ENCODE results near the gene KXD1.

KXD1 gene

DNA sequence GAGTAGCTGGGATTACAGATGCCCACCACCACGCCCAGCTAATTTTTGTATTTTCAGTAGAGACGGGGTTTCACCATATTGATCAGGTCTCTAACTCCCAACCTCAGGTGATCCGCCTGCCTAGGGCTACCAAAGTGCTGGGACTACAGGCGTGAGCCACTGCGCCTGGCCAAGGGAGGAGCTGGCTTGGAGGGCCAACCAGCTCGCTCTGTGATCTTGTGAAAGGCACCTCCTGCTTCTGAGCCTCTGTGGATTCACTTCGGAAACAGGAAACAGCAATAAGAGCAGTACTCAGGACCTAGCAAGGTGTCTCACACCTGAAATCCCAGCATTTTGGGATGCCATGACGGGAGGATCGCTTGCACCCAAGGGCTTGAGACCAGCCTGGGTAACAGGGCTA, 33.8 kb upstream of the KXD1 start:
- Histone ChIP-seq H3K9me3 (ENCODE audit: insufficient read depth, low read length) (no peaks in the 10 kb centered on the region), H3K27me3 (ENCODE audit: low read length) (no peaks in the 10 kb centered on the region), H3K9me2 (replicated peaks; ENCODE audit: insufficient read depth, low read length) (no peaks in the 10 kb centered on the region), H3K9ac (ENCODE audit: low read length) (no peak overlapping the region), H3K36me3 (ENCODE audit: low read length) (no peaks in the 10 kb centered on the region), H3K4me3 (ENCODE audit: insufficient read depth, low read length, poor library complexity, severe bottlenecking) (no peak overlapping the region), H3K27ac (ENCODE audit: low read depth, low read length) (no peak overlapping the region), H4K20me1 (ENCODE audit: low read depth, low read length) (no peaks in the 10 kb centered on the region), H3K79me2 (ENCODE audit: insufficient read depth, low read length) (peaks cover 28% of the 10 kb centered on the region), H3F3A (ENCODE audit: insufficient read depth) (no peaks in the 10 kb centered on the region), H3K4me2 (ENCODE audit: low read depth, low read length, poor library complexity, severe bottlenecking) (no peak overlapping the region), H2AFZ (ENCODE audit: low read depth, low read length, severe bottlenecking) (no peak overlapping the region)
- TF ChIP-seq EZH2phosphoT487 (conservative IDR thresholded peaks at IDR 0.05; ENCODE audit: low read length): no peak
- TF ChIP-seq, protein P1, sequence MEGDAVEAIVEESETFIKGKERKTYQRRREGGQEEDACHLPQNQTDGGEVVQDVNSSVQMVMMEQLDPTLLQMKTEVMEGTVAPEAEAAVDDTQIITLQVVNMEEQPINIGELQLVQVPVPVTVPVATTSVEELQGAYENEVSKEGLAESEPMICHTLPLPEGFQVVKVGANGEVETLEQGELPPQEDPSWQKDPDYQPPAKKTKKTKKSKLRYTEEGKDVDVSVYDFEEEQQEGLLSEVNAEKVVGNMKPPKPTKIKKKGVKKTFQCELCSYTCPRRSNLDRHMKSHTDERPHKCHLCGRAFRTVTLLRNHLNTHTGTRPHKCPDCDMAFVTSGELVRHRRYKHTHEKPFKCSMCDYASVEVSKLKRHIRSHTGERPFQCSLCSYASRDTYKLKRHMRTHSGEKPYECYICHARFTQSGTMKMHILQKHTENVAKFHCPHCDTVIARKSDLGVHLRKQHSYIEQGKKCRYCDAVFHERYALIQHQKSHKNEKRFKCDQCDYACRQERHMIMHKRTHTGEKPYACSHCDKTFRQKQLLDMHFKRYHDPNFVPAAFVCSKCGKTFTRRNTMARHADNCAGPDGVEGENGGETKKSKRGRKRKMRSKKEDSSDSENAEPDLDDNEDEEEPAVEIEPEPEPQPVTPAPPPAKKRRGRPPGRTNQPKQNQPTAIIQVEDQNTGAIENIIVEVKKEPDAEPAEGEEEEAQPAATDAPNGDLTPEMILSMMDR (IDR thresholded peaks at IDR 0.05; ENCODE audit: insufficient read depth, low read length, poor library complexity, severe bottlenecking): no peak

DNA sequence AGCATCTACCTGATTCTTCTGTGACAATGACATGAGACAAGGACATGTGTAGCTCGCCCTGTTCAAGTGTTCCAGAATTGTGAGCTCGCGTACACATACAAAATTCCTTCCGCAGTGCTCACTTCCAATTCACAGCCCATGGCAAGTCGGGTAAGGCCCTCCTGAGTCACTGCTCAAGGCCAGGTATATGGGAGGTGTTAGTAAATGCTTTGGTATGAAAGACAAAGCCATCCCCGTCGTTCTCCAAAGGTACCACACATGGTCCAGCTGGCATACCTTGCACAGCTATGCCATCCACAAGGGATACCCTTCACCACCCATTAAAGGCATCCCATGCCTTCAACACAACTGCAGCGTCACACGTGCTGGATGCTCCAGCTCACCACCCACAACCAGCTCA, 31.4 kb upstream of the KXD1 start:
- Histone ChIP-seq H3K4me2 (ENCODE audit: low read depth, low read length, poor library complexity, severe bottlenecking) (no peak overlapping the region), H3K9me3 (ENCODE audit: insufficient read depth, low read length) (no peaks in the 10 kb centered on the region), H2AFZ (ENCODE audit: low read depth, low read length, severe bottlenecking) (no peak overlapping the region), H4K20me1 (ENCODE audit: low read depth, low read length) (no peaks in the 10 kb centered on the region), H3K4me3 (ENCODE audit: insufficient read depth, low read length, poor library complexity, severe bottlenecking) (no peak overlapping the region), H3K9me2 (replicated peaks; ENCODE audit: insufficient read depth, low read length) (no peaks in the 10 kb centered on the region), H3K79me2 (ENCODE audit: insufficient read depth, low read length) (peaks cover 3% of the 10 kb centered on the region; the same call in 1 of the 2 replicates), H3K27me3 (ENCODE audit: low read length) (no peaks in the 10 kb centered on the region), H3K27ac (ENCODE audit: low read depth, low read length) (no peak overlapping the region), H3F3A (ENCODE audit: insufficient read depth) (no peaks in the 10 kb centered on the region), H3K36me3 (ENCODE audit: low read length) (no peaks in the 10 kb centered on the region), H3K9ac (ENCODE audit: low read length) (no peak overlapping the region)
- TF ChIP-seq, protein P1 (IDR thresholded peaks at IDR 0.05; ENCODE audit: insufficient read depth, low read length, poor library complexity, severe bottlenecking): no peak

DNA sequence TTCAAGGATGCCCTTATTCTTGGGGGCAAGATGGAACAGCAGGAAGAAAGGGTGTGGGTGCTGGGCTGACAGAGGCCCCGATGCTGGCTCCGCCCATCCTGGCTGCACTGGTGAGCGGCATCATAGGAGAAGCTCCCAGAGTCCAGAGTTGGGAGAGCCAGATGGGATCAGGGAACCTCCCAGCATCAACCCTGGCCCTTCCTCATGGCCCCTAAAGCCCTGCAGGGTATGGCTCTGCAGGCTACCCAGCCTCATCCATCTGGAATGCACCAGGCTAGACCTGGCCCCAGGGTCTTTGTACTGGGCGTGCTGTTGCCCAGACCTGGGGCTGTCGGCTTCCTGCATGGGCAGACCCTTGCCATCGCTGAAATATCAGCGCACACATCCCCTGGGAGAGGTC, 27.9 kb upstream of the KXD1 start:
- Histone ChIP-seq H3K4me2 (ENCODE audit: low read depth, low read length, poor library complexity, severe bottlenecking) (no peak overlapping the region), H4K20me1 (ENCODE audit: low read depth, low read length) (no peaks in the 10 kb centered on the region), H3K9ac (ENCODE audit: low read length) (no peak overlapping the region), H3K9me3 (ENCODE audit: insufficient read depth, low read length) (no peaks in the 10 kb centered on the region), H2AFZ (ENCODE audit: low read depth, low read length, severe bottlenecking) (no peak overlapping the region), H3K27me3 (ENCODE audit: low read length) (no peaks in the 10 kb centered on the region), H3K9me2 (replicated peaks; ENCODE audit: insufficient read depth, low read length) (no peaks in the 10 kb centered on the region), H3K4me3 (ENCODE audit: insufficient read depth, low read length, poor library complexity, severe bottlenecking) (no peak overlapping the region), H3F3A (ENCODE audit: insufficient read depth) (no peaks in the 10 kb centered on the region), H3K27ac (ENCODE audit: low read depth, low read length) (no peak overlapping the region), H3K36me3 (ENCODE audit: low read length) (no peaks in the 10 kb centered on the region), H3K79me2 (ENCODE audit: insufficient read depth, low read length) (no peaks in the 10 kb centered on the region)
- TF ChIP-seq EZH2phosphoT487 (conservative IDR thresholded peaks at IDR 0.05; ENCODE audit: low read length): no peak
- TF ChIP-seq, protein P1 (IDR thresholded peaks at IDR 0.05; ENCODE audit: insufficient read depth, low read length, poor library complexity, severe bottlenecking): no peak

DNA sequence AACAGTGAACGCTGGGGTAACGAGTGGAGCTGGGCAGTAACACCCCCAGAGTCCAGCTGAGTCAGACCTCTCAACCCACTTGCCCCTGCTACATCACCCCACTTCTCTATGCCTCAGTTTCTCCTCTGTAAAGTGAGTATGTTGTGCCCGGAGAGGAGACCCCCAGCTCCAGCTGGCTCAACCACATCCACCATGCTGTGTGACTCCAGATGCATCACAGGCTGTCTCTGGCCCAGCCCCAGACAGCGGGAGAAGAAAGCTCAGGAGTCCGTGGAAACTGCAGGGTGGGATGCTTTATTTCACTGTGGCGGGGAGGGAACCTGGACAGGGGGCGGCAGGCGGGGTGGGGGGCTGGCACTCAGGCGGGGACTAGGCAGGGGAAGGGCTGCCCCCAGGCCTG, 26.2 kb upstream of the KXD1 start:
- Histone ChIP-seq H3K79me2 (ENCODE audit: insufficient read depth, low read length) (no peaks in the 10 kb centered on the region), H3K9me3 (ENCODE audit: insufficient read depth, low read length) (no peaks in the 10 kb centered on the region), H2AFZ (ENCODE audit: low read depth, low read length, severe bottlenecking) (no peak overlapping the region), H3K9ac (ENCODE audit: low read length) (no peak overlapping the region), H3K9me2 (replicated peaks; ENCODE audit: insufficient read depth, low read length) (no peaks in the 10 kb centered on the region), H3K4me3 (ENCODE audit: insufficient read depth, low read length, poor library complexity, severe bottlenecking) (no peak overlapping the region), H4K20me1 (ENCODE audit: low read depth, low read length) (no peaks in the 10 kb centered on the region), H3K27me3 (ENCODE audit: low read length) (no peaks in the 10 kb centered on the region), H3K36me3 (ENCODE audit: low read length) (no peaks in the 10 kb centered on the region), H3K4me2 (ENCODE audit: low read depth, low read length, poor library complexity, severe bottlenecking) (no peak overlapping the region), H3F3A (ENCODE audit: insufficient read depth) (no peaks in the 10 kb centered on the region), H3K27ac (ENCODE audit: low read depth, low read length) (no peak overlapping the region)
- TF ChIP-seq, protein P1 (IDR thresholded peaks at IDR 0.05; ENCODE audit: insufficient read depth, low read length, poor library complexity, severe bottlenecking): no peak
- TF ChIP-seq EZH2phosphoT487 (conservative IDR thresholded peaks at IDR 0.05; ENCODE audit: low read length): no peak

Data from SU-DHL-6 (cell line).